ENCODE results near the gene RPL22. TPM values are rescaled to one million over a fixed set of nuclear protein-coding genes. Genes with fewer than 3 reads are reported as not detected.
A peak's percentile ranks its signal among the peaks of the same experiment; 100 is the strongest.

Gene RPL22
- total and polyA plus RNA-seq, 4 donors = 186 to 985 (median 248) TPM

DNA sequence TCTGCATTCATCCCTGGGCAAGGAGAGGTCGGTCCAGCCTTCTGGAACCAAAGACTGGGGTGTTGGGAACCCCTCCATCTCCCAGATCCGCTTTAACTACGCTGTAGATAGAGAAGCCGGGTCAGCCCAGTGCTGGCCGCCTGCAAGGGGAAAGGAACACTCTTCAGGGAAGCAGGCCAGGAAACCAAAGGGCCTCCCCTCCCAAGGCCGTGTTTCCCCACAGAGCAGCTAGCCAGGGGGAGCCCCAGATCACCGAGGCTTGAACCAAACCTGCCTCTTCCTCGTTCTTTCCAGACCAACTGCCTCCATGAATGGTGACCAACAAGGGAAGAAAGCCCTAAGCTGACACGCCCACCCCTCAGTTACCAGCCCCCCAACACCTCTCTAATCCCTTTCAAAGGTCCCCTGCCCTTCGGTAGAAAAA, 18.0 kb downstream of the RPL22 start:
- Histone ChIP-seq H3K4me1 (ENCODE audit: control insufficient read depth in 5 of 5, insufficient read depth in 5 of 5, low read length in 5 of 5) (peaks cover 0 to 20% (median 4%) of the 10 kb centered on the region in 5 donors), H3K27me3 (ENCODE audit: control insufficient read depth in 3 of 3, insufficient read depth in 3 of 3, low read length in 2 of 3) (peaks cover 9 to 39% (median 28%) of the 10 kb centered on the region in 3 donors)

DNA sequence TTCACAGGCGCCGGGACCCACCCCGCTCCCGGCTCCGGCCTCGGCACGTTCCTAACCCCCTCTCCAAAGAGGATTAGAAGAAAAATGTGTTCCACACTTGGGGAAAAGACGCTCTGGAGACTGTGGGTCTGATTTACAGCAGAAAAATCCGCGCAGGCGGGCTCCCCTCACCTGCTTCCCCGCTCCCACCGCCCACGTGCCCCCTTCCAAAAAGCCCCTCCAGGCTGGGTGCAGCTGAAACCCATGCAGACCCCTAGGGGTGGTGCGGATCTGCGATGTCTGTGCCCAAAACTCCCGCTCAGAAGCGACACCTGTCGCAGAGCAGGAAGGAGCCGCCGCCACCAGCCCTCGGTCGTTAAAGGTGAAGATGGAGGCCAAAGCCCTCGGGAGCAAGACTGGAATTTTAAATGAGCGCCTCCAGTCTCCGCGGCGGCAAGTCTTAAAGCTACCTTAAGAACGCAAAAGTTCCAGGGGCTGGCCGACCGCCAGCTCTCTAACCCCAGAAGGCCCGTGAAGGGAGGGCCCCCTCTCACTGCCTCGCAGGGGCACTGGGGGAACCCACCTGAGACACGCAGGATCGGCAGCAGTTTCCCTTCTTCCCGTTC, 18.6 kb downstream of the RPL22 start:
- 3 to 4% methylated on average over 36 of the region's 36 CpGs for WGBS, 2 donors
- DNase-seq (peak in 1 of 3 donors; percentile 1), ATAC-seq (ENCODE audit: insufficient read depth, low FRiP score) (no peak)
- no peaks in the 10 kb centered on the region for H3K9me3 ChIP-seq (ENCODE audit: control insufficient read depth in 4 of 4, insufficient read depth in 3 of 4, low read length in 3 of 4)
- H3K4me1 ChIP-seq (ENCODE audit: control insufficient read depth in 5 of 5, insufficient read depth in 5 of 5, low read length in 5 of 5) = peaks cover 0 to 20% (median 4%) of the 10 kb centered on the region in 5 donors
- TF ChIP-seq CTCF (IDR thresholded peaks at IDR 0.05; ENCODE audit: control extremely low read depth, extremely low read depth) = no peak
- H3K9ac ChIP-seq (ENCODE audit: insufficient read depth in 1 of 2, low read length in 2 of 2) = no peak overlapping the region
- peaks cover 10 to 44% (median 29%) of the 10 kb centered on the region in 3 donors for H3K27me3 ChIP-seq (ENCODE audit: control insufficient read depth in 3 of 3, insufficient read depth in 3 of 3, low read length in 2 of 3)
- no peak overlapping the region for H3K27ac ChIP-seq (ENCODE audit: low read depth in 1 of 2, low read length in 1 of 2)
- H3K4me3 ChIP-seq = no peak overlapping the region
- peaks cover 0 to 9% (median 5%) of the 10 kb centered on the region in 4 donors for H3K36me3 ChIP-seq (ENCODE audit: control insufficient read depth in 4 of 4, insufficient read depth in 4 of 4, low read length in 4 of 4)

More for the DNA sequence above, 18.0 kb downstream of the RPL22 start:
- ATAC-seq (ENCODE audit: insufficient read depth, low FRiP score) (no peak), DNase-seq (peak in 1 of 3 donors; percentile 2)
- H3K27ac ChIP-seq (ENCODE audit: low read depth in 1 of 2, low read length in 1 of 2) = no peak overlapping the region
- no peak for TF ChIP-seq CTCF (IDR thresholded peaks at IDR 0.05; ENCODE audit: control extremely low read depth, extremely low read depth)
- no peaks in the 10 kb centered on the region for H3K9me3 ChIP-seq (ENCODE audit: control insufficient read depth in 4 of 4, insufficient read depth in 3 of 4, low read length in 3 of 4)
- H3K4me3 ChIP-seq = no peak overlapping the region
- peaks cover 0 to 10% (median 5%) of the 10 kb centered on the region in 4 donors for H3K36me3 ChIP-seq (ENCODE audit: control insufficient read depth in 4 of 4, insufficient read depth in 4 of 4, low read length in 4 of 4)
- no peak overlapping the region for H3K9ac ChIP-seq (ENCODE audit: insufficient read depth in 1 of 2, low read length in 2 of 2)
- 7 to 11% methylated on average over 10 of the region's 10 CpGs for WGBS, 2 donors

GRCh38 chr1:6180268-6180706, 19.1 kb downstream of the RPL22 start, which contains the start of gene CHD5:
CHD5 (minus strand) TSS chr1:6180321; CDS start chr1:6180023, 298 bp downstream.
- H3K27ac ChIP-seq (ENCODE audit: low read depth in 1 of 2, low read length in 1 of 2) = no peak within 1 kb of the TSS
- H3K36me3 ChIP-seq (ENCODE audit: control insufficient read depth in 4 of 4, insufficient read depth in 4 of 4, low read length in 4 of 4) = peaks cover 0 to 5% (median 2%) of the 10 kb centered on the region in 4 donors
- 1 to 2% methylated on average over 33 to 57 of the region's 57 CpGs for WGBS, 2 donors
- H3K27me3 ChIP-seq (ENCODE audit: control insufficient read depth in 3 of 3, insufficient read depth in 3 of 3, low read length in 2 of 3) = peaks cover 10 to 49% (median 29%) of the 10 kb centered on the region in 3 donors
- ATAC-seq (ENCODE audit: insufficient read depth, low FRiP score) (no peak), DNase-seq (no peak)
- peaks cover 0 to 1% (median 0%) of the 10 kb centered on the region in 4 donors for H3K9me3 ChIP-seq (ENCODE audit: control insufficient read depth in 4 of 4, insufficient read depth in 3 of 4, low read length in 3 of 4)
- no peak within 1 kb of the TSS for H3K4me3 ChIP-seq
- TF ChIP-seq CTCF (IDR thresholded peaks at IDR 0.05; ENCODE audit: control extremely low read depth, extremely low read depth) = no peak
- H3K4me1 ChIP-seq (ENCODE audit: control insufficient read depth in 5 of 5, insufficient read depth in 5 of 5, low read length in 5 of 5) = peaks cover 0 to 18% (median under 1%) of the 10 kb centered on the region in 5 donors
- H3K9ac ChIP-seq (ENCODE audit: insufficient read depth in 1 of 2, low read length in 2 of 2) = no peak within 1 kb of the TSS
